CD1c-positive myeloid dendritic cell (primary cell): Measurements from ENCODE around the gene KLF7.

ENCODE experiments used
- DNase-seq: peaks from one replicate; pipeline ENCODE4 v3.0.0-alpha.2; 2016; ENCODE audit errors: extremely low spot score

The KLF7 gene

DNA sequence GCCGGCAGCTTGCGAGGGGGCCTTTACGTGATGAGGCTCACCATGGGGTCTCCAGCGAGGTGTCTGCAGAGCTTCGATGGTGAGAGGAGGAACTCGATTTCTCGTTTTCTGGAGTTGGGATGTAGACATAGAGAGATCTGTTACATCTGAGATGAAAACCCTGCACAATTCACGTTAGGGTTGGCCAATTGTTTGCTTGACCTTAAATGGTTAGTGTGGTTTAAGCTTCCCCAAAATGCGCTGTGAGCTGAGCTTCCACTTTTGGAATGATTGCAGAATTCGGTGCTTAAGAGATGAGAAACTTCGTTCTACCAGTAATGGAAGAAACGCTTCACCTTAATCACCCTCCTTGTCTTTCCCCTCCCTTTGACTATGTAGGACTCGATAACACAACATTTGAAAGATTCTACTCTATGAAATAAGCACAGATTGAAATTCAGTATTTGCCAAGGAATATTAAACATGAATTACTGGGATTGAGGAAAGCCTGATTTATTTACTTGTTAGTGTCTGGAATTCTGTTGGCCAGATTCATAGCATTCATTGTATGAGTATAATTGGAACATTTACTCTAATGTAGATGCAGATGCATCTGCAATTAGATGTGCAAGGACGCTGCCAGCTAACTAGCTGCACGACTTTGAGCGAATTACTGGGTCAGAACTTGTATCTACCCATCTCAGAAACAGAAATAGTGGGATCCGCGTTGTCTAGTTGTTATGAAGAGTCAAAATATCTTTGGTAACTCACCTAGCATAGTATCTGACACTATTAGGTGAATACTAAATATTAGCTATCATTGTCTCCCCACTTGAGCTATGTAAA is 1.6 kb upstream of the KLF7 start:
- peak; percentile 94 for DNase-seq

GRCh38 chr2:207166349-207167098 is 776 bp upstream of the KLF7 start:
- DNase-seq = peak; percentile 83

GRCh38 chr2:207166039-207166348 is 246 bp upstream of the KLF7 start:
- DNase-seq = peak; percentile 99

DNA sequence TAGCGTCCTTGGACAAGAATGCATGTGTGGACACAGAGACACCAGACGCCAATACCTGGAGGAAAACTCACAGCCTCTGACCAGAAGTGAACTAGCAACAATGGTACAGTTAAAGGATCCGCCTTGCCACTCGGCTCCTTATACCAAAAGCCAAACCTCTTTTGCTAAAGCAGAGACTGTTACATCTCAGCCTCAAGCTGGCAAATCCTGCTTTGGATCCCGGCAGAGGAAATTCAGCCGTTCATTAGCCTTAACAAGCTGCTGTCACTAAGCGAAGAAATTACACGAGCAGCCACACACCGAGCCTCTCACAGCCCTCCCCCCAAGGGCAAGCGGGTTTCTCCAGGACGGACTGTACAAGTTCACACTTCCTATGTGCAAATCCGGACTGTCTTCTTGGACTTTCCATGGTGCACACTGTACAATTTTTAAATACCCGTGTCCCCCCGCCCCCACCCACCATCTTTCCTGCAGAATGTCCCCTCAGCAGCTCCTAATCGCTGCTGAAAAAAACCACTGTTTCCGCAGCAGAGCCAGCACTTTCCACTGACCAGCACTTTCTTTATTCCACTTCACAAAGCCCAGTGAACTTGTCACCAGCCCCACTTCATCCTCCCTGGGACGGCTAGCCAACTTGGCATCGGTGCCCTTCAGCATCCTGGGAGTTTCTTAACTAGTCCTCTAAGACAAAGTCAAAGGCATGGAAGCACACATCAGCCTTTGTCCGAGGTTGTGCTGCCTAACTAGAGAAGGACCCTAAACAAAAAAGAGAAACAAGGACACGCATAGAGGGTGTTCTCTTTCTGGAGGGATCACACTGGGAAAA is 1.5 kb downstream of the KLF7 start:
- DNase-seq = peak; percentile 49

- no peak for DNase-seq
Measured at GRCh38 chr2:207163756-207164005, 2.1 kb downstream of the KLF7 start.

DNA sequence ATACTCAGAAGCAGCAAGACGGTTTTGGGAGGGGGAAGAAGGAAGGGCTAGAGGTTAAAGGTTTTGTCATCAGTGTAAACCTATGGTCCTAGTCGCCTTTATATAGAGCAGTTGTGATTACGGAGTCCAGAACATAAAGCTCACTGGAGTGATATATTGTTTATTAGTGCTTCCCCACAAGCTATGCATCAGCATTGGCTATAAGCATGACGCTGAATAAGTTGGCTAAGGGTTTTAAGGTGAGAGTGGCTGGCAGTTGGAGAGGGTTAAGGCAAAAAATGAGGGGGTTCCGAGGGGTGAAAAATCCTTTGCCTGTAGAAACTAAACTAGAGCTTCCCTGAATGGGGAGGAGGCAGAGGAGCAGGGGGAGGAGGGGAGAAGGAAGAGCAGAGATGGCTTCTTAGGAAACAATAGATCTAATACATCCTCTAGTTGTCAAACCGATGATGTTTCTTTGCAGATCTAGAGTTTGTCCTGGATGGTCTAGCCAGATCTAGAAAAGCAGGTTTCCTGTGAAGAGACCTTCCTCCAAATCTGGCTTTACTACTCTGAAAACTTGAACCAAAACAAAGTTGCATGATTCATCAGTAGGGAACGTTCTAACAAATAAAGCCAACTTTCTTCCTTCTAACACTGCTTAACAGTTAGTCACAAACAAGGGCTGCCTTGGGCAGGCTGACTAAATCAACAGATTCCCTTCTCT is 2.5 kb downstream of the KLF7 start:
- peak; percentile 57 for DNase-seq

GRCh38 chr2:207162316-207162715 is 3.4 kb downstream of the KLF7 start:
- no peak for DNase-seq

GRCh38 chr2:207161247-207162123 is 4.3 kb downstream of the KLF7 start:
- no peak for DNase-seq

GRCh38 chr2:207160115-207160514 is 5.6 kb downstream of the KLF7 start:
- no peak for DNase-seq

- DNase-seq = no peak
Measured at GRCh38 chr2:207159002-207159401, 6.7 kb downstream of the KLF7 start.

DNA sequence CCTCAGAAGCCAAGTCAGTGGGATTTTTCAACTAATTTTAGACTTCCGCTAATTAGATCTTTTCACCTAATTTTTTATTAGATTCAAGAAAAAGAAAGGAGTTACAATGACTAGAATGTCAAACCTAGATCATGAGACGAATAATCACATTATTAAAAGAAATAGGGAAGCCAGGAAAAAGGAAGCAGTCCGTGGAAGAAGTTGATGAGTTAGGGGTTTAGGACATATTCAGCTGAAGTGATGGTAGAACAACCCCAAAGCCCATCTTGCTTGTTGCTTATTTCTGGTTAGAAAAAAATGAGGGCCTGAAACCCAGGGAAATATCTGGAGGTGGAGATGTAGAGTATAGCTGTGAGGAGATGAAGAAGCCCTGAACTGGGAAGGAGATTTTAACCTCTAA is 8.0 kb downstream of the KLF7 start:
- peak; percentile 50 for DNase-seq

GRCh38 chr2:207157162-207157481 is 8.6 kb downstream of the KLF7 start:
- no peak for DNase-seq

- DNase-seq = no peak
Measured at GRCh38 chr2:207156451-207157161, 9.1 kb downstream of the KLF7 start.

GRCh38 chr2:207155516-207156444 is 10.0 kb downstream of the KLF7 start:
- DNase-seq = no peak

GRCh38 chr2:207154556-207155510 is 10.9 kb downstream of the KLF7 start:
- DNase-seq = no peak

DNA sequence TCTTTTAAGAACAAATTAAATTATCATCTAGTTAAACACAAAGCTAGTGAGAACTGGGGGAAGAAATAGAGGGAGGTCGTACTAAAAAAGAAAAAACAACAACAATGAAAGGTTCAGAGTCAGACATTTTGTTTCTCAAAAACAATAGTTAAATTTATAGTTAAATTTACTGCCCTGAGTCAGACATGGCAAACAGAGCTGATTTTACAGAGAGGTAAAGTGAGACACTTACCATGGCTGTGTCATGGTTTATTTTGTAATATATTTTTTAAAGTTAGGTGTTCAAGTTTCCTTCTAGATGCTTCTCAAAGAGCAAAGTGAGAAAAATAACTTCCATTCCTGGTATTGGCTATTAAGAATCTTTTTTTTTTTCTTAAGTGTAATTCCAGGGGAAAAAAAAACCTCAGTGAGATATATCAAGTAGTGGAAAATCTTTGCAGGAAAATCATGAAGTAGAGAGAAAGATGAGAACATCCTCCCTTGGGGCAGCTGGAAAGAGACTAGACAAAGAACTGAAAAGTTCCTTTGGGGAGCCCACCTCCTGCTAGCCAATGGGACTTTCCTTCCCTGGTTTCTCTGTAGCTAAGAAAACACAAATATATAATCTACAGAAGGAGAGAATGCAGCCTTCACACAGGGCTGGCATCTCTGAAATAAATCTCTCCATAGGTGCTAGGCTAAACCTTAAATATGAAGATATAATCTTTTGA is 12.3 kb downstream of the KLF7 start:
- DNase-seq = no peak

- DNase-seq = no peak
Measured at GRCh38 chr2:207151048-207151447, 14.7 kb downstream of the KLF7 start.

DNA sequence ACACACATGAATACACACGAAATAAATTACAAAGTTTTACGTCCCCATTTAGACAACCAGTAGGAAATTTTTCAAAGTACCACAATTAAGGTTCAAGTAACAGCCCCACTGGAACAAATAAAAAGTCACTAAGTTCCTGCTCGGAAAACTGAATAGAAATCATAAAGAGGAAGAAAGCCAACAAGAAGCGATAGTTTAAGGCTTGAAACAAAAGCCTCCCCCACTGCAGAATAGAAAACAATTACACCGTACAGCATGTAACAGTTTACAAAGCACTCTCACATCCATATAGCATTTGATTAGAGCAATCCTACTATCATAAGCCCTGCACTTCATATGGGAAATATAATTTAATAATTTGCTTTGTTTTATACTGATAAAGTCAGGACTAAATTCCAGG is 15.5 kb downstream of the KLF7 start:
- DNase-seq = peak; percentile 54
